SK-N-SH (cell line): ENCODE measurements around the gene GPR87.

ENCODE experiments used
- EP300 ChIP-seq, 2 experiments: IDR thresholded peaks; 2 replicates each; pipeline versions ENCODE4 v1.4.0 to v1.6.1; 2012; ENCODE audit warnings: borderline replicate concordance in 1 of 2, low read depth in 1 of 2, low read length in 1 of 2
- EZH2phosphoT487 ChIP-seq: fragments of 200-600 bp; sonication (generic); IDR thresholded peaks from 2 replicates; pipeline ENCODE4 v1.6.1; 2017; ENCODE audit warnings: low read depth, mixed run types, mild to moderate bottlenecking, antibody characterized with exemption, moderate library complexity, borderline replicate concordance
- JUND ChIP-seq: IDR thresholded peaks from 2 replicates; pipeline ENCODE4 v1.4.0; 2012
- MXI1 ChIP-seq: IDR thresholded peaks from 2 replicates; pipeline ENCODE4 v1.6.1; 2012; ENCODE audit warnings: mild to moderate bottlenecking, low read depth, low read length, improper control_type of control experiment
- NFIC ChIP-seq: IDR thresholded peaks from 2 replicates; pipeline ENCODE4 v1.4.0; 2012; ENCODE audit warnings: borderline replicate concordance
- NRF1 ChIP-seq: IDR thresholded peaks from 2 replicates; pipeline ENCODE4 v1.6.1; 2012; ENCODE audit warnings: low read depth, mild to moderate bottlenecking, low read length
- RCOR1 ChIP-seq: fragments of 150-350 bp; IDR thresholded peaks from 2 replicates; pipeline ENCODE4 v1.6.1; 2017; ENCODE audit warnings: antibody characterized with exemption, low read length
- SMC3 ChIP-seq: IDR thresholded peaks from 2 replicates; pipeline ENCODE4 v1.6.1; 2012; ENCODE audit warnings: low read depth, low read length, improper control_type of control experiment
- TAF1 ChIP-seq: IDR thresholded peaks from 2 replicates; pipeline ENCODE4 v1.6.1; 2012; ENCODE audit warnings: low read depth, mild to moderate bottlenecking, low read length, moderate library complexity, borderline replicate concordance
- TF ChIP-seq, protein P1 (sequence below): fragments of 200-600 bp; sonication (generic); IDR thresholded peaks from 2 replicates; pipeline ENCODE4 v1.6.1; 2017; ENCODE audit warnings: antibody characterized with exemption, mild to moderate bottlenecking, moderate library complexity
- TF ChIP-seq, protein P2 (sequence below): fragments of 150-350 bp; IDR thresholded peaks from 2 replicates; pipeline ENCODE4 v1.6.1; 2017; ENCODE audit warnings: antibody characterized with exemption, low read length, low read depth, borderline replicate concordance

DNA sequence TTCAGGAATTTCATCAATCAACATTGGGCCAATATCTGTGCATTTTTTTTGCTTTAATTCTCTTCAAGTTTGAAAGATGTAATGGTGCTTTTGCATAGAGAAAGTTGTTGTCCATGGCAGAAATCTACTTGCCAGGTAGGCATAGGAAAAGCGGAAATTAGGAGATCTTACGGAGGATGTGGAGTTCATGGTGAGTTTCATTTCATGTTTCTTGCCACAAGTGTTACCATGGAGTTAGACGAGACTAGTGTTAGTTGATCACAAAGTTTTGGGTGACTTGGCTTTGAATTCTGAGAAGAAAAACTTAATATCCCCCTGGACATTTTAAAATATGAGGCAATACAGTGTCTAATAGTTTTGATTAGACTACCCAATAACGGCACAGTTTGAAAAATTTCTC lies 13.8 kb upstream of the GPR87 start:
- TF ChIP-seq MXI1 (no peak), TAF1 (no peak), NRF1 (no peak), SMC3 (no peak), EP300 (IDR thresholded peaks at IDR 0.05; ENCODE audit: borderline replicate concordance in 1 of 2, low read depth in 1 of 2, low read length in 1 of 2) (no peak), JUND (no peak), NFIC (no peak), EZH2phosphoT487 (no peak), RCOR1 (no peak)
- TF ChIP-seq, protein P1, sequence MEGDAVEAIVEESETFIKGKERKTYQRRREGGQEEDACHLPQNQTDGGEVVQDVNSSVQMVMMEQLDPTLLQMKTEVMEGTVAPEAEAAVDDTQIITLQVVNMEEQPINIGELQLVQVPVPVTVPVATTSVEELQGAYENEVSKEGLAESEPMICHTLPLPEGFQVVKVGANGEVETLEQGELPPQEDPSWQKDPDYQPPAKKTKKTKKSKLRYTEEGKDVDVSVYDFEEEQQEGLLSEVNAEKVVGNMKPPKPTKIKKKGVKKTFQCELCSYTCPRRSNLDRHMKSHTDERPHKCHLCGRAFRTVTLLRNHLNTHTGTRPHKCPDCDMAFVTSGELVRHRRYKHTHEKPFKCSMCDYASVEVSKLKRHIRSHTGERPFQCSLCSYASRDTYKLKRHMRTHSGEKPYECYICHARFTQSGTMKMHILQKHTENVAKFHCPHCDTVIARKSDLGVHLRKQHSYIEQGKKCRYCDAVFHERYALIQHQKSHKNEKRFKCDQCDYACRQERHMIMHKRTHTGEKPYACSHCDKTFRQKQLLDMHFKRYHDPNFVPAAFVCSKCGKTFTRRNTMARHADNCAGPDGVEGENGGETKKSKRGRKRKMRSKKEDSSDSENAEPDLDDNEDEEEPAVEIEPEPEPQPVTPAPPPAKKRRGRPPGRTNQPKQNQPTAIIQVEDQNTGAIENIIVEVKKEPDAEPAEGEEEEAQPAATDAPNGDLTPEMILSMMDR, result no peak
- TF ChIP-seq, protein P2, sequence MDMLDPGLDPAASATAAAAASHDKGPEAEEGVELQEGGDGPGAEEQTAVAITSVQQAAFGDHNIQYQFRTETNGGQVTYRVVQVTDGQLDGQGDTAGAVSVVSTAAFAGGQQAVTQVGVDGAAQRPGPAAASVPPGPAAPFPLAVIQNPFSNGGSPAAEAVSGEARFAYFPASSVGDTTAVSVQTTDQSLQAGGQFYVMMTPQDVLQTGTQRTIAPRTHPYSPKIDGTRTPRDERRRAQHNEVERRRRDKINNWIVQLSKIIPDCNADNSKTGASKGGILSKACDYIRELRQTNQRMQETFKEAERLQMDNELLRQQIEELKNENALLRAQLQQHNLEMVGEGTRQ, result no peak
